ENCODE measurements around the gene SHROOM2. TPM values are rescaled to one million over a fixed set of nuclear protein-coding genes. Genes with fewer than 3 reads are reported as not detected.
"Not testable (repeated sequence)": the region's sequence is repeated elsewhere in the genome, so short reads cannot be mapped to it uniquely, and the experiment has no call there.

Gene SHROOM2
- total RNA-seq, 1 donor, result under 0.01 TPM

DNA sequence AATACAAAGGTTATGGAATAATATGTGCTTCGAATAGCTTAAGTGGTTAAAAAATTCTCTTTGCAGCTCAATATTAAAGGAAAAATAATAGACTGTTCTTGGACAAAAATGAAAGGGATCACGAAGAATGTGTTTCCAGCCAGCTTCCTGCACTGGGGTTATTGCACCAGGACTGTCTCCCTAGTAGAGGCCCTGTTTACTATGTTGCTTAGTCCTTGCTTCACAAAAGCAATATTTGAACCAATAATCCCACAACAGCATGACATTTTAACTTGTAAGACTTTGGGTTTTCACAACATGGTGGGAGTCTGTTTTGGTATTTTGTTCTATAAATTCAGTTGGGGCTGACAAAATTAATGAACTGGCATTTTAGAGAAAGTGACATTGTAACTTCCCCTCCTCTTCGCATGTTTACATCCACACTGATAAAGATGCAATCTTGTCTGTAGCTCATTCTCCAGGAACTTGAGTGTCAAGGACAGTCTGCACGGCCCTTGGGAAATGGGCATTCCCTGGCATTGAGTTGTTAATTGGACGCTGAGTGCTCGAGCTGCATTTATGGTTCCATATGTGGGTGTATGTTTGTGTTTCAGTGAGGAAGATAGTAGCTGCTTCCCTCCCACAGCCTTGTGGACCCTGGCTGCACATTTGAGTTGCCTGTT lies 39.0 kb downstream of the SHROOM2 start:
- no peak for DNase-seq (ENCODE audit: low read depth in 2 of 3, low spot score in 2 of 3)

DNA sequence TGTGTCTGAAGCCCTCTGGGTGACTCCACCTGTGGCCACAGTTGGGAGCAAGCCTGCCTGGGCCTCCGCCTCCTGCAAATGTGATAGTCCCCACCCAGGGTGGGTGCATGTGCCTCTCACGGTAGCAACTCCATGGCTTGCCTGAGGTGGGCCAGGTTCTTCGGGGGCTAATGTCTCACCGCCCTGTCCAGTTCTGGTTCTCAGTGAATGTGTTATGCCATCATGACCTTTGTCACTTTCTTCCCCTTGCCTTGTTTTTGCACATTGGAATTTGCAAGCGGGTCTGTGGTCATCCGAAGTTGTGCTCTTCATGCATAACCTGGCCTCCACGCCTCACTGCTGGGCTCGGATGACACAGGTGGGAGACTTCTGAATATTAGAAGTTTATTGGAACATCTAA lies 39.7 kb downstream of the SHROOM2 start:
- DNase-seq (ENCODE audit: low read depth in 2 of 3, low spot score in 2 of 3), result no peak

DNA sequence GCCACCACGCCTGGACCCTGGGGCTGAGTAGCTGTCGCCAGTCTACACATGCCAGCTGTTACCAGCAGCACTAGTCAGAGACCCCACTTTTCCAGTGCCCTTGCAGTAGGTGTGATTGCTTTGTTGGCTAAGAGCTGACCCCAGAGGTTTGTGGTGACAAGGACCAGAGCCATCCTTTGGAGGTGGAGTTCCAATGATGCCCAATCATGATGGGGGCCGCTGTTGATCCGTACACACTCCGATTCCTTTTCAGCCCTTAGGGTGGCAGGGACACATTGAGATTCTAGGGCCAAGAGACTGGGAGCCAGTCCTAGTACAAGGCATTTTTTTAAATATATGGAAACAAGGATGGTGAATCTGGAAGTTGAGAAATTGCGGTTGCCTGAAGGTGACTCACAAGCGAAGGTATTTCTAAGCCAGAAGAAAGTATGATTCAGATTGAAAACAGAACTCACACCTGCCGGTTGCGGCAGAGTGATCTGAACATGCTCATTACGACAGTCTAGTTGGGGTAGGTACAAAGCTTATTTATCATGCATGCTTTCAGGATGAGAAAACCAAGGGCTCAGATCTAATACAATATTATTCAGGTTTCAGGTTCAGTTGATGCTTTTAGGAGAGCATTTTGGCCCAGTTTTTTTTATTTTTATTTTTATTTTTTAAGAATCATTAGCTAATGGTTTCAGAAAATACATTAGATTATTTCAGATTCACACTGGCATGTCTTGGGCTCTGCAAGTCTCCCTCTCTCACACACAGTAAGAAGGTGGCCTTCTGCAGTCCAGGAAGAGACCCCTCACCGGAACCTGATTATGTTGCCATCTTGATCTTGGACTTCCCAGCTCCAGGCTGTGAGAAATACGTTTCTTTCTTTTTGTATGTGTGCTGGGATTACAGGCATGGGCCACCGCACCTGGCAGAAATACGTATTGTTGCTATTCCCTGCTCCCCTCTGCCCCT lies 43.4 kb downstream of the SHROOM2 start:
- no peak for DNase-seq (ENCODE audit: low read depth in 2 of 3, low spot score in 2 of 3)

DNA sequence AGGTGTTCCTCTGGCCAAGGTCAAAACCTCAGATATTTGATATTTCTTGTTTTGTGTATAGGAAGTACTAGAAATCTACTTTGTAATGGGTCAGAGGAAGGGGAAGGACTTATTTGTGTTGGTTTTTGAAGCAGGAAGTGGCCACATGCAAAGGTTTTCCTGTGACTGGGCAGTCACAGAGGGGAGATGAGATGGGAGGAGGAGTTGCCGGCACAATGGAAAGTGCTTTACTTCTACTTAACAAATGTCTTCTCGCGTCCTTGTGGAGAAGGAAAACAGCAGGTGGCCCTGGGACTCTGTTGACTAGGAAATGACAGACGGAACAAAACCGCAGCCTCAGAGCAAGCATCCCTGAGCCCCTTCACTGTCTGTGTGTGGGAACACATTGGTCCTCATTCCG lies 46.6 kb downstream of the SHROOM2 start:
- DNase-seq (ENCODE audit: low read depth in 2 of 3, low spot score in 2 of 3), result peak in 2 of 3 donors; percentile 3 to 13

DNA sequence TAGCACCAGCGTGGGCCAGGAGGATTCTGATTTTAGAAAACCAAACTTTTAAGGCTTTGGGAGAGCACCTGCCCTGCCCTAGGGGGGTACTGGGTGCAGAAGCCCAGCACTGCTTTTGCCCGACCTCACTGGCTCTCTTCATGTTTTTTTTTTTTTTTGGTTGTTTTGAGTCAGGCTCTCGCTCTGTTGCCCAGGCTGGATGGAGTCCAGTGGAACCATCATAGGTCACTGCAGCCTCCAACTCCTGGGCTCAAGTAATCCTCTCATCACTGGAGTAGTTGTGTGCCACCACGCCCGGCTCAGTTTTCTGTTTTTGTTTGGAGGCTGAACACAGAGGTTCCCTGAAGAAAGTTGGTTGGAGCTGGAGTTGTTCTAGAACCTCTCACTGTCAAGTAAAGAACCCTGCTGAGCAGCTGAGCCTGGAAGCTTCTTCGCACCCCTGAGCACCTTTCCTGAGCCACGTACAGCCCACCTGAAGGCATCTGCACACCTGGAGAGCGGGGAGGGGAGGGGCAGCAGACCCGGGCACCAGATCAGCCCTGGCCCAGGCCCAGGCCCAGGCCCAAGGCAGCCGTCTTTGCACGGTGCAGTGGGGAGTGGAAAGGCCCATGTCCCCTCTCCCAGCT lies 49.5 kb downstream of the SHROOM2 start:
- DNase-seq (ENCODE audit: low read depth in 2 of 3, low spot score in 2 of 3), result no peak

DNA sequence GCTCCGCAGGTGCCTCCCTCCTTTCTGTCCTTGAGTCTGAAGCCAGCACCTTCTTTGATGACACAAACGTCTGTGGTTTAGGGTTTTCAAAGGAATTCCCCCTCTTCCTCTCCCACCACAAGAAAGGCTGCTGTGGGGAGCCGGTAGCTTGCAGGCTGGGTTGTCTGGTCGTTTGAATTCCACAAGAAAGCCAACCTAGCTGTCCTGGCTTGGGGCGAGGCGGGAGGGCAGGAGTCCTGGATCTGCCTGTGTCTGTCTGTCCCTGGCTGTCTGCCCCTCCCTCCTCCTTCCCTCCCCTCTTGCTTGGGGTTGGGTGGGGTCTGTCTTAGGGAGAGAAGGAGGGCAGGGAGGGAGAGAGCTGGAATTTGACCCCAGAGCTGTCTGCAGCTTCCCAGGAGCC lies 56.3 kb downstream of the SHROOM2 start:
- DNase-seq (ENCODE audit: low read depth in 2 of 3, low spot score in 2 of 3), result no peak

DNA sequence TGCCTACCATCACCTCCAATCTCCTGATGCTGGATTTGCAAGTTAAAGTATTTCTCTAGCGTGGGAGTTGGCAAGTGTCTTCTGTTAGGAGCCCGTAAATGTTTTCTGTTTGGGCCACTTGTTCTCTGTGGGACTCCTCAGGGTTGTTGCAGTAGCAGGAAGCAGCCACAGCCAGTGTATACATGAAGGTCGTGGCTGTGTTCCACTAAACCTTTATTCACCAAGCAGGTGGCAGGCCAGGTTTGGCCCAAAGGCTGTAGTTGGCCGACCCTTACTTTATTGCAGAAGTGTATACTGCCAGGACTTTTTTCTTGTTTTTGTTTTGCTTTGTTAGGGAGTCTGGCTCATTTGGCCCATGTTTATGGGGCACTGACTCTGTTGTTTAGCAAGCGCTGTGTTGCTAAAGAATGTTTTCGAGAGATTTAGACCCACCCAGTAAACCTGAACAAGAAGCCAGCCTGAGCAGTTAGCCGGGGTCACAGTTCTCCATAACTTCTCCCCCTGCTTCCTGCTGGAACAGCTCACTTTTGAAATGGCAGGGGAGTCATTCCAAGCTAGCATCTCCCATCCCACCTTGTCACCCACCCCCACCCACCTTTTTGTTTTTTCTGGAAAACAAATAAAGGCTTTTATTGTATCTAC lies 58.8 kb downstream of the SHROOM2 start:
- DNase-seq (ENCODE audit: low read depth in 2 of 3, low spot score in 2 of 3), result no peak

DNA sequence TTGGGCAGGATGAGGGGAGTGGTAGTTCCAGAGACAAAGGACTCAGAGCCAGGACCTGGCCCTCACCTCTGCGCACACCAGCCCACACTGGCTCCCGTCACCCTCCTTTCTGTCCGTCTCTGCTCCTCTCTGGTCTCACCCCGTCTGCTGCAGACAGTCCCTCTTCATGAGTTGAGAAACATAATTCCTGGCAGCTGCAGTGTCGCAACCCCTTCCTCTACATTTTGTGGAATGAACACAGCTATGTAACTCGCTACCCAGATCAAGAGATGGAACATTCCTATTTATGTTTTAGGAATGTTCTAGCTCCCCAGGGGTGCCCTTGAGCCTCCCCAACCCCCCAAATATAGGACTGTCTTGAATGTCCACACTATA lies 59.3 kb downstream of the SHROOM2 start:
- DNase-seq (ENCODE audit: low read depth in 2 of 3, low spot score in 2 of 3), result no peak

DNA sequence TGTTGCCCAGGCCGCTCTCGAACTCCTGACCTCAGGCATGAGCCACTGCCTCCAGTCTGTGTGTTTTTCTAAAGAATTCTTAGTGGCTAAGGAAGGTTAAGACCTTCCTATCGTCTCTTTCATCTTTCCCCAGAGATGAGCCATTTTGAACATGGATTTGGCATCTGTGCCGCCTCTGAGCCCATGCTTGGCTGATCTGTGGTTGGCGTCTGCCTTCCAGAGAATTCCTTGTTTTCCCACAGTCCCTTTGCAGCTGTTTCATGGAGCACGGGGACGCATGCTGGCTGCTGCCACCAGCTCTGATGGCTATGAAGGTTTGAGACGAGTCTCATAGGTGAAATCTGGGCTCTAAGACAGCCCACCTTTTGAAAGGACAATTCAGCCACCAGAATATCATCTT lies 60.4 kb downstream of the SHROOM2 start:
- no peak for DNase-seq (ENCODE audit: low read depth in 2 of 3, low spot score in 2 of 3)

DNA sequence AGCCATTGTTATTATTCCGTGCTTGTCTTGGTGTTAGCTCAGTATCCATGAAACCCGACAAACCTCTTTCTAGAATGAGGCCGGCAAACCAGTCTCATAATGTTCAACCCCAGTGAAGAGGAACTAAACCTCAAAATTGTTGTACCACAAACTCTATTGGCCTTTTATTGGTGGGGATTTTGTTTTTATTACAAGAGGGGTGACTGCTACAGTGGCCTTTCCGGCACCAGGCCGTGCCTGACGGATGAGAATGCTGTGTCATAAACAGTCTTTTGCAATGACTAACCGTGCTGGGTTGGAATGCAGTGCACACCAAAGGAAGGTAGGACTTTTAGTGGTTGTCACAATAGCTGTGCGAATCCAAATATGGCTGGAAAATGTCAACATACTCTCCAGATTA lies 60.8 kb downstream of the SHROOM2 start:
- DNase-seq (ENCODE audit: low read depth in 2 of 3, low spot score in 2 of 3), result no peak

DNA sequence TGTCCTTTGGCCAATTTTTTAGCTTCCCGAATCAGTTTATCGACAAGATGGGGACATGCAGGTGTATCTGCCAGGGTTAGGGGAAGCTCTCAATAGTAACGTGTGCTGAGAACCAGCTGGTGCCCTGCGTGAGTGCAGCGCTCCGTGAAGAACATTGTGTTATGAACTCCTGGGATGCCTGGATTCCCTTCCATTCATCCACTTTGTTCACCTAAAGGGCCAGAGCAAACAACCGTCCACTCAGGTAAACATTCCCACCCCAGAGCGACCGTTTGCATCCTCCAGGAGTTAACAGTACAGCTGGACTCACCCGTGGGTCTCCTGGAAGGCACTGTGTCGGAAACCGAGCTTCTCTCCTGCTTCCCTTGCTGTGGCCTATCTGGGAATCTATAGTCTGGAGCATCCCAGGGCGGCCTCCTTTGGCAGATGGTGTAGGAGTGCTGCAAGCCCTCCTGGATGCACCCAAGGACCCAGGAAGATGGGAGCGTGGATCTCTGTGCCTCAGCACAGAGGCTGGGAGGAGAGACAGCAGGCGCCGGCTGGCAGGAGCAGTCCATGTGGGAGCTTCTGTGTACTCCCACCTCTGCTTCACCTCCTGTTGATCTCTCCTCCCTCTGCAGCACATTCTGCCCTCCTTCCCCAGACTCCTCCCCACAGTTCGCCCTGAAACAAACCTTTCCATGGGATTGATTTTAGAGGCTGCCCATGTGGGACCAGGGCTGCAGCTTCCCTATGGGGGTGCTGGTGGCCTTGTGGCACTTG lies 62.7 kb downstream of the SHROOM2 start:
- no peak for DNase-seq (ENCODE audit: low read depth in 2 of 3, low spot score in 2 of 3)

DNA sequence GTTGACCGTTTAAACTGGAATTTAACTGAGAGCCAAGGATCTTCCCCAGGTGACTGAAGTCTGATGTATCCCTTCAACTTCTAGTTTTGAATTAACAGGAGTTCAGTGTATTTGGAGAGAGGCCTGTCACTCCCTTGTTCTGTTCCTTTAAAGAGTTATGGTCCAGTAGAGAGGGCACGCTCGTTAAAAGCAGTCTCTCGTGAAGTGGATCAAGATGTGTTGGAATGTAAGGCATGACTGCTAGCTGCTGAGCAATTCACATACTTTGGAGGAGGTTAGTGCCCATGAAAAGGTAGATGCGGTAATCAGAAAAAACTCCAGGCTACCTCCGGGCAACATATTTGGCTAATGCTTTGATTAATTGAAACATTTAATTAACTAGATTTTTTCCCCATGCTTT lies 65.7 kb downstream of the SHROOM2 start:
- DNase-seq (ENCODE audit: low read depth in 2 of 3, low spot score in 2 of 3), result no peak

DNA sequence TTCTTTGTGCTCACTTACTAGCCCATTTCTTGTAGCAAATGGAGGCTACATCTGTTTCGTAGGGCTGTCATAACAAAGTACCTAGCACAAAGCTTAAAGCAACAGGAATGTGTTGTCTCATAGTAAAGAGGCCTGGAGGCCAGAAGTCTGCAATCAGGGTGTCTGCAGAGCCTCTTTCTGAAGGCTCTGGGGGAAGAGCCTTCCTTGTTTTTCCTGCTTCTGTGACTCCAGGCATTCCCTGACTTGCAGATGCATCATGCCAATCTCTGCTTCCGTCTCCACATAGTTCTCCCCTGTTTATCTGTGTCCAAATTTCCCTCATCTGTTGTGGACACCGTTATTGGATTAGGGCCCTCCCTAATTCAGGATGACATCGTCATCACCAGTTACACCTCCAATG lies 67.1 kb downstream of the SHROOM2 start:
- no peak for DNase-seq (ENCODE audit: low read depth in 2 of 3, low spot score in 2 of 3)

DNA sequence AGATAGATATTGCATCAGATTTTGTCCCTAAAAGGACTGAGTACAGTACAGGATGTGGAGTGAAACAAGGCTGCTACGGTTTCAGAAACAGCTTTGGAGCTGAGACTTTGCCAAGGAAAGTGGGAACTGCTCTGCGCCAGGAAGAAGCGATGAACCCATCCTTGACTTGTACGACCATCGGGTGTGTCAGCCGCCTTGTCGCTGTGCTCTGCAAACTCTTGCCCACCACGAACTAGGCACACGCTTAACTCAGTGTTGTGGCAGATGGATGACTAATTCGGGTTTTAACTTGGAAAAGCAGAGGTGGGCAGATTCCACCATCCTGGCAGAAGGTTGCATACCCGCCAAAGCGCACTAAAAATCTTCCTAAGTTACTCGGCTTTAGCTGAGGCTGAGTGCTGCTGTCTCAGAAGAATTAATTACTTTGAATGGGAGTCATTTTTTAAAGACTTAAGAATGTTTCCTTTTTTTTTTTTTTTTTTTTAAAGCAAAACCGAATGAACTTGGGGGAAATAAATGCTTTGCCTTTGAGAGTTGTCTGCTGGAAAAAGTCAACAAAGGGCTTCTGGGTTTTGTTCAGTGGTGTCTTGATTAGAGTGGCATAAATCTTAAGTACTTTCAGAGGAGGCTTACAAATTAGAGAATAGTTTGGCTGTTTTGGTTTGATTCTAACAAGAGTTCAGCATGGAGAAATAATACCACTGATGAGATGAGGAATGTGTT lies 69.5 kb downstream of the SHROOM2 start:
- no peak for DNase-seq (ENCODE audit: low read depth in 2 of 3, low spot score in 2 of 3)

DNA sequence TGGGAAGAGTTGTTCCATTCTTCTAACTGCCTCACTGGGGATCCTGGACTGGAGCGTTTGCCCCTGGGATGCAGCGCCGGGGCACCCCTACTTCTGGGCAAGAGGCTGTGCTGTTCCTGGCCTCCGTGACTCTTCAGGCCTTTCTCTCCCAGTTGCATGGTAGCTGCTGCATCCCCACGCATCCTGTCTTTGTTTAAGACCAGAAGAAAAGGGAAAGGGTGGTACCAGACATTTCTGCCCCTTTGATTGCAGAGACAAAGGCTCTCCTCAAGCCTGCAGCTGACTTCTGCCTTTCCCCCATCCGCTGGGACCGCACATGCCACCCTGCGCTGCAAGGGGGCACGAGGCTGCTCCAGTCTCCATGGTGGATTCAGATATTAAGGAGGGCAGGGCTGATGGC lies 70.4 kb downstream of the SHROOM2 start:
- no peak for DNase-seq (ENCODE audit: low read depth in 2 of 3, low spot score in 2 of 3)

DNA sequence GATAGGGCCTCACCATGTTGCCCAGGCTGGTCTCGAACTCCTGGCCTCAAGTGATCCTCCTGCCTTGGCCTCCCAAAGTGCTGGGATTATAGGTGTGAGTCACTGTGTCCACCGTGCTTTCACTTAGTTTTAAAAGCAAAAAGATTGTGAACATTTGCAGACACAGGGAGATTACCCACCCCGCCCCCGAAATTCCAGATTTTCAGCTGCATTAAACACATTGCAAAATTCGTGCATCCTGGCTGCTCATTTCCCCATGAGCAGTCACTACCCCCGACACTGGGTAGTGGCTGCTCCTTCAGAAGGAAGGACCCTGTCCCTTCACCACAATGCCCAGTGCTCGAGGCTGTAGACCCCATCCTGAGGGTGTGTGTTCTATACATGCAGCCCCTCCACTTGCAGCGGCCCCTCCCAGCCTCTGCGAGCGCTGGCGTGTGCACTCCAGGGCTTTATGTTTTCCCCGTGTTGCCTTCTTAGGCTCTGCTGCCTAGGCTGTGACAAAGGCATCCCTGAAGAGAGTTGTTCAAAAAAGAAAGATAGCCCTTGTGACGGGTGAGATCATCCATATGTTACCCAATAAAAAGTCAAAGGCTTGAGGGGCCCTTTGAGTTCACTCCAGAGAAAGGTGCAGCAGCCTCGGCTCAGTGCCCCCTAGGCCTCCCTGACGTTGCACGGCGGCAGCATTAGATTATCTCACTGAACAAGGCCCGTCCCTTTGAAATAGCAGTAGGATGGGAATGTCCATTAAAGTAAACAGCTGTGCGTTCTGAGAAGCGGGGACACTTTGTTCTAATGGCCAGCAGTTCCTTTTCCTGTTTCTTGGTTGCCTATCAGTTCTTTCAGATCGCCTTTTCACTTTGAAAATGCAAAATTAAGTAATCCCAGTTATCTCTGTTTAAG lies 71.6 kb downstream of the SHROOM2 start:
- no peak for DNase-seq (ENCODE audit: low read depth in 2 of 3, low spot score in 2 of 3)

DNA sequence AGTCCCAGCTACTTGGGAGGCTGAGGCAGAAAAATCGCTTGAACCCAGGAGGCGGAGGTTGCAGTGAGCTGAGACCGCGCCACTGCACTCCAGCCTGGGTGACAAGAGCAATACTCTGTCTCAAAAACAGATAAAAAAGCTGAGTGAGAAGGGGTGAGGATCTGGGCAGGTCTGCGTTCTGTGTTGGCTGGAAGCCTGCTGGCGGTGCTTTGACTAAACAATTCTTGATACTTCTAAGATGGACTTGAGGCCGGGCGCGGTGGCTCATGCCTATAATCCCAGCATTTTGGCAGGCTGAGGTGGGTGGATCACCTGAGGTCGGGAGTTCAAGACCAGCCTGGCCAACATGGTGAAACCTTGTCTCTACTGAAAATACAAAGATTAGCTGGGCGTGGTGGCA lies 72.5 kb downstream of the SHROOM2 start:
- not testable (repeated sequence) for DNase-seq (ENCODE audit: low read depth in 2 of 3, low spot score in 2 of 3)

DNA sequence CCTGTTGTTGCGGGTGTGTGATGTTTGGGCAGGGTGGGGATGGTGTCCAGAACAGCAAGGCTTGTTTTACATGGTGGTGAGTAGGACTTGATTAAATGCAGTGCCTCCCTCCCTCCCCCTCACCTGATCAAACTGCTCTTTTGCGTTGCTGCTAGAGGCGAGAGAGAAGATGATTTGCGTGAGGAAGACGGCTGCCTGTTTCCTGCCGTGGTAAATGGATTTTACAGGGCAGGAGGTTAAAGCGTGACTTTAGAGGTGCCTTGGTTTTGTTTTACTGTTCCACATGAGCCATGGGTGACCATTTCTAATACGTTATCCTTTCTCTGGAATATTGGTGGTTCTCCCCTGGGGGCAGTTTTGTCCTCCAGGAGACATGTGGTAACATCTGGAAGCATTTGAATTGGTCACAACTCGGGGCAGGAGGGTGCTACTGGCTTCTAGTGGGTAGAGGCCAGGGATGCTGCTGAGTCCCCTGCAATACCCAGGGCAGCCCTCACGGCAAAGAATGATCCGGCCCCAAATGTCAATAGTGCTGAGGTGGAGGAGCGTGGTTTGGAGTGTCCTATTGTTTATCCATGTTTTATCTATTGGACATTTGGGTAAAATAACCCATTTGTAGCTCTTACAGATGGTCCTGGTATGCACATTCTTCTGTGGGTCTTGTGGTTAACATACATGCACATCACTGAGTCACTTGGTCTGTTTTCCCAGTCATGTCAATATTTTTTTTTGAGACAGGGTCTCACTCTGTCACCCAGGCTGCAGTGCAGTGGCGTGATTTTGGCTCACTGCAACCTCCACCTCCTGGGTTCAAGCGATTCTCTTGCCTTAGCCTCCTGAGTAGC lies 73.7 kb downstream of the SHROOM2 start:
- peak in 1 of 3 donors; percentile 1 for DNase-seq (ENCODE audit: low read depth in 2 of 3, low spot score in 2 of 3)
